Kidney (tissue), 14 donors: ENCODE measurements around the gene RAB4B. TPM values are rescaled to one million over a fixed set of nuclear protein-coding genes. Genes with fewer than 3 reads are reported as not detected.
A peak's percentile ranks its signal among the peaks of the same experiment; 100 is the strongest.
"Not testable (repeated sequence)": the region's sequence is repeated elsewhere in the genome, so short reads cannot be mapped to it uniquely, and the experiment has no call there.

Experiments
- DNase-seq, 5 donors: peaks; one replicate each; pipeline ENCODE4 v3.0.0-alpha.2; 2013 to 2020
- FAIRE-seq: peaks from 2 replicates; lab custom pipeline; 2012; peaks lifted over from hg19 to GRCh38; lab: Jason Lieb, UNC
- H3K27ac ChIP-seq, 2 donors: one replicate each; pipeline ENCODE4 v1.7.0; 2013; ENCODE audit warnings: low read depth in 2 of 2, low read length in 2 of 2, inconsistent platforms in 1 of 2
- H3K27me3 ChIP-seq: one replicate; pipeline ENCODE4 v1.7.1; 2013; ENCODE audit warnings: low read length, inconsistent platforms; ENCODE audit not compliant: control insufficient read depth, insufficient read depth
- H3K36me3 ChIP-seq, 3 donors: one replicate each; pipeline versions ENCODE4 v1.7.0 to v1.7.1; 2013; ENCODE audit warnings: low read length in 3 of 3, control low read depth in 1 of 3, inconsistent platforms in 1 of 3; ENCODE audit not compliant: insufficient read depth in 3 of 3, control insufficient read depth in 2 of 3
- H3K4me1 ChIP-seq, 3 donors: one replicate each; pipeline versions ENCODE4 v1.7.0 to v1.7.1; 2013; ENCODE audit warnings: low read length in 3 of 3, inconsistent platforms in 1 of 3, low read depth in 1 of 3; ENCODE audit not compliant: control insufficient read depth in 2 of 3, insufficient read depth in 2 of 3
- H3K4me3 ChIP-seq, 3 donors: one replicate each; pipeline versions ENCODE4 v1.7.0 to v1.8.1; 2013; ENCODE audit warnings: low read length in 3 of 3, control low read depth in 1 of 3, inconsistent platforms in 1 of 3
- H3K9ac ChIP-seq, 3 donors: one replicate each; pipeline versions ENCODE4 v1.7.0 to v1.7.1; 2013; ENCODE audit warnings: low read length in 3 of 3, control low read depth in 1 of 3, inconsistent platforms in 1 of 3
- H3K9me3 ChIP-seq, 3 donors: one replicate each; pipeline versions ENCODE4 v1.7.0 to v1.7.1; 2013; ENCODE audit warnings: low read length in 3 of 3, control low read depth in 1 of 3, inconsistent platforms in 1 of 3; ENCODE audit not compliant: control insufficient read depth in 2 of 3, insufficient read depth in 1 of 3
- intact Hi-C: fragments of 100-400 bp; cut with DNase I; formaldehyde crosslinking; loops from one replicate; pipeline ENCODE4 v1.11.1; 2022
- polyA plus RNA-seq: library from polyadenylated mRNA; stranded (reverse); fragments of 350-450 nt; fragmentation: Illumina TruSeq; extraction: RNeasy Lipid Tissue Mini Kit (QIAGEN cat#74804); gene quantifications from one replicate; pipeline ENCODE4 v1.2.3, GENCODE V29; 2014; ENCODE audit warnings: low read depth, low replicate concordance; ENCODE audit not compliant: insufficient read depth
- total RNA-seq: library from RNA; stranded (reverse); fragmentation: NEBNext Ultra II Directional; extraction: Animal tissue kit (Norgen Biotek cat#: 25700); gene quantifications from one replicate; pipeline ENCODE4 v1.2.1, GENCODE V29; 2021
- TF ChIP-seq, protein P1 (sequence below): IDR thresholded peaks from 3 replicates; pipeline ENCODE4 v1.5.1; 2012; ENCODE audit warnings: mild to moderate bottlenecking, moderate library complexity, borderline replicate concordance; ENCODE audit not compliant: insufficient read depth; ENCODE audit errors: extremely low read depth
- donor health status: control.
- donor health status: control.
- donor health status: control.
- donor health status: control.
- donor health status: control.
- donor health status: DM: yes; HTN: yes; CAD: no.
- donor health status: Normal renal cell carcinoma (clear cell type).

Gene RAB4B
- total and polyA plus RNA-seq, 2 donors from 2014 or later = 42.1 to 61.7 TPM

DNA sequence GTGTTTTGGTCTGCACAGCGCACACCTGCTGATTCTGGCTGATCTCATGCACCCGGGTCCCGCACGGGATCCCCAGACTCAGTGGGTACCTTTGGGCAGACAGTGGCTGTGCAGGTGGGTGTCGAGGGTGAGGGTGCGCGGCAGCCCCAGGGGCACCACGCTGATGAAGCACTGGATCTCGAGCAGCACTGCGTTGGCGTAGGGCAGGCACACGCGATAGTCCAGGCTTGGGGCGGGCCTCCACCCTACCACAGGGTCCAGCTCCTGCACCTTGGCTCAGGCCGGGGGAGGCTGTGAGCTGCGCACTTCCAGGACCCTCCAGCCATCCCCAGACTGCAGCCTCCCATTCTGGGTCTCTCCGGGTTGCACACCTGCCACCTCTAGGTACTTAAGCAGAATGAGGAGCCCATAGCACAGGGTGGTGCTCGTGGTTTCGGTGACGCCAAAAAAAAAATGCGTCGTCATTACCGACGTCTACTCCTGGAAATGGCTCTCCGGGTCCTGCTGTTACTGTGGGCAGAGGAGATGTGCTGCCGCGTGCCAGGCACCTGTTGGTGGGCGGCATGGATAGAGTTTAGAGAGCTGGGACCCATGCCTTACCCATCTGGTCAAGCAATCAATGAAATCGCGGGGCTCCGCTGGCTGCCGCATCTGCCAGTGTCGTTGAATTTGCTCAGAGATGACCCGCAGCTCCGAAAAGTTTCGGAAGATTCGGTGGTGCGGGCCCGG lies 31.5 kb downstream of the RAB4B start:
- intact Hi-C loops = loop anchor here (10.0 kb wide), 1 partner anchor 145 kb away; no protein-coding TSS in a partner anchor
- Histone ChIP-seq H3K9ac (no peak overlapping the region), H3K4me1 (peaks cover 0 to 40% (median 10%) of the 10 kb centered on the region in 3 donors), H3K36me3 (peaks cover 0 to 14% (median 5%) of the 10 kb centered on the region in 3 donors), H3K4me3 (peak overlapping the region in 2 of 3 donors; percentile 19 to 42), H3K27me3 (no peaks in the 10 kb centered on the region), H3K9me3 (no peaks in the 10 kb centered on the region), H3K27ac (no peak overlapping the region)
- DNase-seq (peak in 1 of 5 donors; percentile 76), FAIRE-seq (no peak)
- TF ChIP-seq, protein P1, sequence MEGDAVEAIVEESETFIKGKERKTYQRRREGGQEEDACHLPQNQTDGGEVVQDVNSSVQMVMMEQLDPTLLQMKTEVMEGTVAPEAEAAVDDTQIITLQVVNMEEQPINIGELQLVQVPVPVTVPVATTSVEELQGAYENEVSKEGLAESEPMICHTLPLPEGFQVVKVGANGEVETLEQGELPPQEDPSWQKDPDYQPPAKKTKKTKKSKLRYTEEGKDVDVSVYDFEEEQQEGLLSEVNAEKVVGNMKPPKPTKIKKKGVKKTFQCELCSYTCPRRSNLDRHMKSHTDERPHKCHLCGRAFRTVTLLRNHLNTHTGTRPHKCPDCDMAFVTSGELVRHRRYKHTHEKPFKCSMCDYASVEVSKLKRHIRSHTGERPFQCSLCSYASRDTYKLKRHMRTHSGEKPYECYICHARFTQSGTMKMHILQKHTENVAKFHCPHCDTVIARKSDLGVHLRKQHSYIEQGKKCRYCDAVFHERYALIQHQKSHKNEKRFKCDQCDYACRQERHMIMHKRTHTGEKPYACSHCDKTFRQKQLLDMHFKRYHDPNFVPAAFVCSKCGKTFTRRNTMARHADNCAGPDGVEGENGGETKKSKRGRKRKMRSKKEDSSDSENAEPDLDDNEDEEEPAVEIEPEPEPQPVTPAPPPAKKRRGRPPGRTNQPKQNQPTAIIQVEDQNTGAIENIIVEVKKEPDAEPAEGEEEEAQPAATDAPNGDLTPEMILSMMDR = no peak

DNA sequence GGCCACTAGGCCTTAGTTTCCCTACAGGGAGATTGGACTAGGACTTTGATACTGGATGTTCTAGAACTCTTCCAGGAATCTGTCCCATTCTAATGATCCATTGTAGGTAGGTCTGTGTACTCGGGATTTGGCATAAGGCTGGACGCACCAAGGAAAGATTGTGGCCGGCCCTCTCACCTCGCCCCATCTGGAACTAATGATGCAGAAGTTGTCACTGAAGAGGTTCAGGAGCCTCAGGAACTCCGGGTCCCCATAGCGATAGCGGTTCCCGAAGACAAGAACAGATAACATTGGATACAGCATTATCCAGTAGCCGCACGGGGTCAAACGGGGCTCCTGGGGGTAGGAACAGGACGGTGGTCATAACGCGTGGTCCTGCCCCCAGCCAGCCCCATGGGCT lies 32.1 kb downstream of the RAB4B start:
- TF ChIP-seq, protein P1 = no peak
- H3K9me3 ChIP-seq = no peaks in the 10 kb centered on the region
- FAIRE-seq = no peak
- no peak overlapping the region for H3K9ac ChIP-seq
- peak overlapping the region in 1 of 2 donors; percentile 14 for H3K27ac ChIP-seq
- no peaks in the 10 kb centered on the region for H3K27me3 ChIP-seq
- intact Hi-C loops = no loop called here
- H3K36me3 ChIP-seq = peaks cover 0 to 14% (median 5%) of the 10 kb centered on the region in 3 donors
- no peak for DNase-seq
- H3K4me1 ChIP-seq = peaks cover 0 to 35% (median 7%) of the 10 kb centered on the region in 3 donors
- peak overlapping the region in 2 of 3 donors; percentile 19 to 42 for H3K4me3 ChIP-seq

DNA sequence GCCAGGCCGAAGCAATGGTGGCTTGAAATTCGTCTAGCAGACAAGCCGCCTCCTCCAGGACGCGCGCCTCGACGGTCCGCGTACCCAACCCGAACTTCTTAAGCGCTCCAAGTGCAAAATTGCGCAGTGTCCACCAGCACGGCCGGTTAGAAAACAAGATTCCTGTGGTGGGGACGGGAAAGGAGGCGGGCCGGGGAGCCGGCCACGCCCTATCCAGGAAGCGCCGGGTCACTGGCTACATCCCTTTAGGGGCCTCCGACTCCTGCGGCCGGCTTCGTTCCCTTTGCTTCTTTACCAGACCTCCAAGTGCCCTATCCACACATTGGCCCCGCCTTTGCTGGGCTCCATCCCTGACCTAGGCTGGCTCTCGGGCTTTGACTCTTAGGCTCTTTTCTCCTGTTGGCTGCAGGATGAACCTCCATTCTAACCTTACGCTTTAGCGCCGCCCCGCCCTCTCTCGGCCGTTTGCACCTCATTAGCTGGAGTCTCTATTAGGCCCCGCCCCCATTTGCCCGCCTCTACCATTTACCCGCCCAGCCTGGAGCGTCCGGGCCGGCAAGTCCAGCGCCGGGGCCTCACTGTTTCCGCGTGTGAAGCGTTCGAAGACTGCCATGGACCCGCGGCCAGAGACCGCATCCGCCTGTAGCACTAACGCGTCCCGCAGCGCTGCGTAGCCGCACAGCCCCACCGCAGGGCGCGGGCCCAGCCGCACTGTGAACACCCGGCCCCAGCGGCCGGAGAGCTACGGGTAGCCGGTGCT lies 32.8 kb downstream of the RAB4B start:
- H3K4me3 ChIP-seq = peak overlapping the region in 2 of 3 donors; percentile 32 to 44
- peak overlapping the region in 1 of 2 donors; percentile 47 for H3K27ac ChIP-seq
- FAIRE-seq, H3K9me3 ChIP-seq, H3K27me3 ChIP-seq, intact Hi-C loops: not testable (repeated sequence)
- peak; percentile 86 to 96 (median 93) for DNase-seq
- H3K4me1 ChIP-seq = peaks cover 0 to 28% (median 7%) of the 10 kb centered on the region in 3 donors
- H3K36me3 ChIP-seq = peaks cover 0 to 14% (median 3%) of the 10 kb centered on the region in 3 donors
- peak overlapping the region in 1 of 3 donors; percentile 12 for H3K9ac ChIP-seq
